Measurements from ENCODE around the gene KHK.
"Not testable (repeated sequence)": the region's sequence is repeated elsewhere in the genome, so short reads cannot be mapped to it uniquely, and the experiment has no call there.

Gene KHK

DNA sequence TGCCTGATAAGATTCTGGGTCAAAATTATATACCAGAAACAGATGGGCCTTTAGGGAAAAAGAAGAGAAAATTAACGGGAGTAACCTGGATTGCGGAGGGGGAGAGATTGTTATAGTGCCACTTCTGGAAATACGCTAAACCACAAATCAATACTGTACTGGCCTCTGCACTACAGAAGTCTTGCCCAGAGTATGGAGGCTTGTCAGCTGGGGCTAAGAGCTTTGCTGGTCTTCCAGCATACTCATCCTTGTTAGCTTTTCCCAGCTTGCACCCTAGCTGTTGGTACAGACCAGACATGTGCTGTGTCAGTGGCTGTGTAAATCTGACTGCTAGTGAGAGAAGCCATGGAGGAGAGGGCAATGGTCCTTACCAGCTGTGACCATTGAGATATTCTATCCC, 26.2 kb upstream of the KHK start:
- no peak for DNase-seq

GRCh38 chr2:27065128-27065527, 21.4 kb upstream of the KHK start:
- DNase-seq = no peak

DNA sequence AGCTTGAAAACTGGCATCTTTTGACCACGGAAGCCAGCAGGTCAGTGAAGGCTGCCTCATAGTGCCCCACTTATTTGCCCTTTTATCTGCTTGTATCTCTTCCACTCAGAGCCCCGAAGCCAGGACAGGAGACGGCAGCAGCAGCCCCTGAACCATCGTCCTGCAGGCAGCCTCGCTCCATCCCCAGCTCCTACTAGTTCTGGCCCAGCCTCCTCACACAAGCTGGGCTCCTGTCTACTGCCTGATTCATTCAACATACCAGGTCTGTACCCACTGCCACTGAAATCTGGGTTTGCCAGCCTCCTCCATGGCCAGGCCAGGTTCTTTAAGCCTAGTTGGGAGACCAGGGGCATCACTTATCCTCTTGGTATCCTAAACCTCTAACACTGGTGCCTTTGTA, 19.2 kb upstream of the KHK start:
- no peak for DNase-seq

DNA sequence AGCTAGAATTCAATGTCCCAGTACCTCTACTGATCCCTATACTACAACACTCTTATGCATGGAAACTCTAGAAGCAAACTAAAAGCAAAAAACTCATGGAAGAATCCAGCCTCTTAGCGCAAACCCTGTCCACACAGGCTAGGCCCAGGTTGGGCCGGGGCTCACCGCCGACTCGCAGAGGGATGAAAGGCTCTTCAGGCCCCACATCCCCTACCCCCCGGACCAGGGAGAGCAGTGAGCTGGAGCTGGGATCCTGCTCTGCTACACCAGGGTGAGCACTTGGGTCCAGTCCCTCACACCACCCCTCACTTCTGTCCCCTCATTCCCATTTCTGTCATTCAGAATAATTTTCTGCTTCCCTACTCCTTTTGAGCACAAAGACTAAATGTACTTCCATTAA, 17.1 kb upstream of the KHK start:
- no peak for DNase-seq

- no peak for DNase-seq
Measured at GRCh38 chr2:27069961-27070618, 16.5 kb upstream of the KHK start.

DNA sequence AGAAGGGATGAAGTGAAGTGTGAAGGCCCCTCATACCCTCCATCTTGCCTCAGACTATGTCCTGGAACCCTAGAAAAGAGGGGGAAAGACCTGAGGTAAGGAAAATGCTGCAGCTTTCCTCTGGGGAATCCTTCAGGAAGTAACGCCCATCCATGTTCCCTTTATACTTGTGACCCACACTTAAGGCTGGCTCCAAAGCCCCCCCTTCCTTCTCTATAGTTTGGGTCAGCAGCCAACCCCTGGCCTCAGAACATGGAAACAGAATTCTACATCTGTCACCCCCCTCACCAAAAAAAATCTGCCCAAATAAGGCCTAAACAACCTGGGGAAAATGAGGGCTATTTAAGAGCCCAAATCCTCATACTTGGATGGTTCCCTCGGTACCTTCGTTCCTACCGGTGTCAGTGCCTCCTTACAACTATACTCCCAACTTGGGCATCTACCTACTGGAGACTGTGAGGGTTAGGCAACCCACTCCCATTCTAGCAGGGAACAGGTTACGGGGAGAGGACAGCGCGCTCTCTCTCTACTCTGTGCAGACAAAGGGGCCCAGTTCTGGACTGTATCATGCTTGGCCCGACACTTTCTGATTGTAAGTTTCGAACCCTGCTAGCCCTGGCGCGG, 15.8 kb upstream of the KHK start:
- DNase-seq = no peak

DNA sequence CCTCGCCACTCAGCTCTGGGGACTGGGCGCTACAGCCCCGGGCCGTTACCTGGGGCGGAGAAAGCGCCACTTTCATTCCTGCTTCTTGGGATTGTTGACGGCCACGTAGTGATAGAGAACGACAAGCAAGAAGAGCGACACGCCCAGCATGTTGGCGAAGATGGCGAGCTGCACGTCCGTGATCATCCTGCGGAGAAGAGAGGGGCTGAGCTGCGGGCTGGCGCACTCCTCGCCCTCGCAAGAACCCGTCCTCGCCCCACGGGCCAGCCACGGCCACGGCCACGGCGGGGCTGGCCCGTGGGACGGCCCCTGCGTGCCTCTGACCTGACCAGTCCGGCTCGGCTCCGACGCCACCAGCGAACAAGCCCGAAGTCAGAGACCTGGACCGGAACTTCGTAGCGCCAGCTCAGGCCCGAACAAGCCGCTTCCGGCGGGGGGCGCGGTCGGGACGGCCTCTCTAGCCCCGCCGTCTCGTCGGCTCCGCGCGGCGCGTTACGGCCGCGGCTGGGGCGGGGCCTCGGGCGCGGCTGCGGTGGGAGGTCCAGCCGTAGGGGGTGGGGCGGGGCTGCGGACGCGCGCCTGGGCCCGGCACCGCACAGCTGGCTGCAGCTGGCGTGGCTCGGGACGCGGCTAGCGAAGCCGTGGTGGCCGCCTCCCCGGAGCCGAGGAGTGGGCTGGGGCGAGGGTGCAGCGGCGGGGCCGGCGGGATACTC, 15.1 kb upstream of the KHK start, which contains the start of gene OST4:
Gene OST4, minus strand, starts transcription at position 378 of the 713 bp plus-strand sequence.
- peak; percentile 81 for DNase-seq

DNA sequence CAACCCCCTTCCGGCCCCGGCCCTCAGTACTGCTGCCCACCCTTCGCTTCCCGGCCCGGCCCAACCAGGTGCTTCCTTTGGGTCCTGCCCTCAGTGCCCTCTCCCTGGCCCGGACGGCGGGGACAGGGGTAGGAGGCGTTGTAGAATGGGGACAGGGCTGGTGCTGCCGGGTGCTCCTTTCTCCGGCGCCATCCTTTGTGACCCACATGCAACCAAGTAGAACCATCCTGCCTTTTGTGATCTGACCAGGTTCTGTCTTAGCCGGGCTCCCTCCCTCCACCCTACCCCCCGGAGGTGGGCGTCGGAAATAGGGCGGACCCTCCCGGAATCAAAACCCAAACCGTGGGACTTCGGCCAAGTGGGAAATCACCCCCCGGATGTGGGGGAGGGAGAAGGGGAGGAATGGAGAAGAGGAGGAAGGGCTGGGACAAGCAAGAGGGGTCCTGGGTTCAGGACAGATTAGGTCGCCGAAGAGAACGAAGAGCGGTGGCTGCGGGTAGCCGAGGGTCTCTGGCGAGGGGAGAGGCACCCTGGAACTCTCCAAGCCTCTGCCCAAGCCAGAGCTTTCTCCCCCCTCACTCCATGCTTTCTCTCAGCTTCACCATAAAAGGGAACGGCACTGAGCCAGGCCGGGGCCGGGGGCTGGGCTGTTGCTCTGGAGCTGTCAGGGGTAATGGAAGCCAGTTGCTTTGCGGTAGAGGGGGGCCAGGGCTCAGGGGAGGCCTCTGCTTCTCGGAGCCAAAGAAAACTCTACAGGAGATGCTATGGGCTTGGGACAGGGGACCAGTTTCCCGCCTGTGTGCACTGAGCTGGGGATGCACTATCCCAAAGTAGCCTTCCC, 14.4 kb upstream of the KHK start:
- DNase-seq = peak; percentile 13

GRCh38 chr2:27072920-27073319, 13.7 kb upstream of the KHK start:
- DNase-seq = no peak

GRCh38 chr2:27073782-27074181, 12.8 kb upstream of the KHK start:
- DNase-seq = no peak

GRCh38 chr2:27074738-27075565, 11.6 kb upstream of the KHK start:
- DNase-seq = peak; percentile 19

- DNase-seq = not testable (repeated sequence)
Measured at GRCh38 chr2:27075566-27075871, 11.1 kb upstream of the KHK start.

DNA sequence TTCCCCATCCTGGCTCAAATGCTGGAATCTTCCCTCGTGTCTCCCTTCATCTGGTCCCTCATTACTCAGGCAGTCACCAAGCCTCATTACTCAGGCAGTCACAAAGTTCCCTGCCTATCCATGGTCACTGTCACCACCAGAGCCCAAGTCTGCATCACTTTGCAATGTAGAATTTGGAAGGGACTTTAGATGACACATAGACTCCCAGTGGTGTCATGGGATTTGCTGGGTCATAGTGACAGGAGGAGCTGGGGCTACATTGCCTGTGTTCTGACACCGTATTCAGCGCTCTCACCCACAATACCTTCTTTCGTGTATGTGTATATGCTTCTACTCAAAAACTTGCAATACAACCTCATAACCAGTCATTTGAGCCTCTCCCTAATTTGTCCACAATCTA, 10.2 kb upstream of the KHK start:
- DNase-seq = no peak

GRCh38 chr2:27077231-27077630, 9.3 kb upstream of the KHK start:
- no peak for DNase-seq

- no peak for DNase-seq
Measured at GRCh38 chr2:27078267-27079194, 8.0 kb upstream of the KHK start, which contains the start of gene EMILIN1. TSS of gene EMILIN1 (plus strand) at chr2:27078615. CDS start at chr2:27079066, 451 bp downstream.

- DNase-seq = no peak
Measured at GRCh38 chr2:27079233-27080139, 7.1 kb upstream of the KHK start.

GRCh38 chr2:27080140-27080469, 6.5 kb upstream of the KHK start:
- no peak for DNase-seq

DNA sequence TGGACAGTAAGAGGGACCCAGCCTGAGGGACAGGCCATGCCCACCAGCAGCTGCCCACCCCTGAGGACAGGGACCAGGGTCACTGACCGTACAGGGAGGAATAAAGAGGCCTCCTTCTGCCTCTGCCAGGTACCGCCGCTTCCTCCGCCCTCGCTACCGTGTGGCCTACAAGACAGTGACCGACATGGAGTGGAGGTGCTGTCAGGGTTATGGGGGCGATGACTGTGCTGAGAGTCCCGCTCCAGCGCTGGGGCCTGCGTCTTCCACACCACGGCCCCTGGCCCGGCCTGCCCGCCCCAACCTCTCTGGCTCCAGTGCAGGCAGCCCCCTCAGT, 6.0 kb upstream of the KHK start:
- DNase-seq = no peak

DNA sequence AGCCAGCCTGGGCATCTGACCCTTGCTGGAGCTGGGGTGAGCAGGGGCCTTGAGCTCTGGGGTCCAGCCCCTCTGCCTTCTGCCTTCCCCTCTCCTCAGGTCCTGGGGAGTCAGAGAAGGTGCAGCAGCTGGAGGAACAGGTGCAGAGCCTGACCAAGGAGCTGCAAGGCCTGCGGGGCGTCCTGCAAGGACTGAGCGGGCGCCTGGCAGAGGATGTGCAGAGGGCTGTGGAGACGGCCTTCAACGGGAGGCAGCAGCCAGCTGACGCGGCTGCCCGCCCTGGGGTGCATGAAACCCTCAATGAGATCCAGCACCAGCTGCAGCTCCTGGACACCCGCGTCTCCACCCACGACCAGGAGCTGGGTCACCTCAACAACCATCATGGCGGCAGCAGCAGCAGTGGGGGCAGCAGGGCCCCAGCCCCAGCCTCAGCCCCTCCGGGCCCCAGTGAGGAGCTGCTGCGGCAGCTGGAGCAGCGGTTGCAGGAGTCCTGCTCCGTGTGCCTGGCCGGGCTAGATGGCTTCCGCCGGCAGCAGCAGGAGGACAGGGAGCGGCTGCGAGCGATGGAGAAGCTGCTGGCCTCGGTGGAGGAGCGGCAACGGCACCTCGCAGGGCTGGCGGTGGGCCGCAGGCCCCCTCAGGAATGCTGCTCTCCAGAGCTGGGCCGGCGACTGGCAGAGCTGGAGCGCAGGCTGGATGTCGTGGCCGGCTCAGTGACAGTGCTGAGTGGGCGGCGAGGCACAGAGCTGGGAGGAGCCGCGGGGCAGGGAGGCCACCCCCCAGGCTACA, 4.4 kb upstream of the KHK start:
- DNase-seq = no peak
